Cardiac fibroblast (primary cell): ENCODE results near the gene KCNQ1.
A peak's percentile ranks its signal among the peaks of the same experiment; 100 is the strongest.

Experiments used
- DNase-seq, 2 donors: peaks; one replicate each; pipeline versions ENCODE4 v3.0.0 to v3.0.0-alpha.2; 2010; ENCODE audit warnings: low read depth in 2 of 2
- H3K4me3 ChIP-seq, 2 donors: replicated peaks in 1 of 2; 1 replicate in 1 of 2; 2 replicates in 1 of 2; pipeline ENCODE4 v1.5.1; 2011; ENCODE audit warnings: low read depth in 2 of 2, low read length in 2 of 2, mild to moderate bottlenecking in 2 of 2, moderate library complexity in 1 of 2
- CTCF ChIP-seq: IDR thresholded peaks from one replicate; pipeline ENCODE4 v1.5.1; 2011; ENCODE audit warnings: low read depth, mild to moderate bottlenecking, low read length, inconsistent platforms

The KCNQ1 gene

GRCh38 chr11:2426221-2426620 lies 18.6 kb upstream of the KCNQ1 start:
- DNase-seq = no peak
- H3K4me3 ChIP-seq = no peak overlapping the region
- no peak for TF ChIP-seq CTCF

DNA sequence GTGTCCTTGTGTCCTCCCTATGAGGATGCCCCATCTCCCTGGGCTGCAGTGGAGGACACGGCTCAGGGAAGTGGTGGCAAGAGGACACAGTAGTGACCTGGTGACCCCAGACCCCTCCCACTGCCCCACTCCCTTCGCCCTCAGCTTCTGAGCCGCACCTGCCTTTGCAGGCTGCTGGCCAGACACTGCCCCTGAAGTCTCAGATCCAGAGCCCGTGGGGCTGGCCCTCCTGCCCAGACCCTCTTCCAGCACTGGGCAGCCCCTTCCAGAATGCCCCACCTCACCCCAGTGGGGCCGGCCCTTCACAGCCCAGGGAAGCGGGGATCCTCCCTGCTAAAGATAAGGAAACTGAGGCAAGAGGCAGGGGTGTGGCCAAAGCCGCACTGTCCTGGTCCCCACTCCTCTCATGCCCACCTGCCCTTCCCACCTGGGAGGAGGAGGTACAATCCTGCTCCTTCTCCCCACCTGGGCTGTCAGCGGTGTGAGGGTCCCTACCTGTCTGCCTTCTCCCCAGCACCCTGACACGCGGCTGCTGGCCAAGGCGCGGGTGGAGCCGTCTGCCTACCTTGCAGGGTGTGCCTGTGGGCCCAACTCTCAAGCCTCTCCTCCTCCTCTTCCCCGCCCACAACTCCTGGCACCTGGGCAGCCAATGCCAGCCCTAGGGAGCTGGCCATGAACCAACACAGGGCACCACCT lies 17.8 kb upstream of the KCNQ1 start:
- DNase-seq = no peak
- H3K4me3 ChIP-seq = no peak overlapping the region

GRCh38 chr11:2427721-2428321 lies 17.0 kb upstream of the KCNQ1 start:
- H3K4me3 ChIP-seq = no peak overlapping the region
- DNase-seq = no peak
- TF ChIP-seq CTCF = no peak

More for the DNA sequence above, 17.8 kb upstream of the KCNQ1 start:
- TF ChIP-seq CTCF = no peak

- peak; percentile 60 to 61 for DNase-seq
- TF ChIP-seq CTCF = peak; percentile 88
These were observed 16.4 kb upstream of the KCNQ1 start for GRCh38 chr11:2428322-2428795.

DNA sequence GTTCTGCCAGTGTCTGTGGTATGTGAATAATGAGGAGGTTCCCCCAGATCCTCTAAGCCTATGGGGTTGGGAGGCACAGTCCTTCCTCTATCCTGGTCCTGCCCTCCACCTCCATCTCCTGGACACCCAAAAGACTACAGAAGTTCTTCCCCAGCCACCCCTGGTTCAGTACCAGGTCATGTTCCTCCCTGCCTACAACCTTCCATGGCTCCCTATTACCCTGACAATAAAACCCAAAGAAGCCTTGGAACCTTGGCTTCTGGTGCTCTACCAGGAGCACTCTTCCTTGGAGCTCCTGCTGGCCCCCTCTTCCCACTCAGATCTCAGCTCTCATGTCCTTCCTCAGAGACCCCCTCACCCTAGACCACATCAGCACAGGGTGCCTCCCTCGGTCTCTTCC lies 13.4 kb upstream of the KCNQ1 start:
- TF ChIP-seq CTCF = no peak
- no peak for DNase-seq
- H3K4me3 ChIP-seq = no peak overlapping the region

More at GRCh38 chr11:2428322-2428795, 16.4 kb upstream of the KCNQ1 start:
- H3K4me3 ChIP-seq = no peak overlapping the region

DNA sequence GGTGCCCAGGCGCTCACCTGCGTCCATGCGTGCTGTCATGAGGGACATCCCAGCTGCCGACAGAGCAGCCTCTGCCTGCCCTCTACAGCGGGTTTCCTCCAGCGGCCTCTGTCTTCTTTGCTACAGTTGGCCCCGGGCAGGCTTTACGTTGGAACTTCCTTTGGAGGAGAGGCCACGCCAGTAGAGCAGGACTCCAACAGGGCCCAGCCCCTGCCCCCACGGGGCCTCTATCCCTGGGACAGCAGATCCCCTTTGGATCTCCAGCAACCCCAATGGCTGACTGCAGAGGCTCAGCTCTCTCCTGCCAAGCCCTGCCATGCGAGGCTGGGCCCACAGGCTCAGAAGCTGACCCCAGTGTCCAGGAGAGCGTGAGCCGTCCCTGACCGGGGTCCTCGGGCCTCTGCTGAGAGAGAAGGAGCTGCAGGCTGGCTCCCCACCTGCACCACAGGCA lies 12.6 kb upstream of the KCNQ1 start:
- no peak for TF ChIP-seq CTCF
- H3K4me3 ChIP-seq = no peak overlapping the region
- DNase-seq = no peak
